ENCODE measurements around the gene CAPN11.

GRCh38 chr6:44150317-44150917, 8.2 kb upstream of the CAPN11 start:
- TF ChIP-seq REST (IDR thresholded peaks at IDR 0.05; ENCODE audit: insufficient read depth in 1 of 2, low read depth in 2 of 2, low read length in 2 of 2) (no peak), POLR2AphosphoS5 (IDR thresholded peaks at IDR 0.05; ENCODE audit: low read depth, low read length) (no peak)

Measured in PFSK-1 (cell line).